Measurements from ENCODE around the gene IRF2BP1.
"Not testable (repeated sequence)": the region's sequence is repeated elsewhere in the genome, so short reads cannot be mapped to it uniquely, and the experiment has no call there.

Gene IRF2BP1

DNA sequence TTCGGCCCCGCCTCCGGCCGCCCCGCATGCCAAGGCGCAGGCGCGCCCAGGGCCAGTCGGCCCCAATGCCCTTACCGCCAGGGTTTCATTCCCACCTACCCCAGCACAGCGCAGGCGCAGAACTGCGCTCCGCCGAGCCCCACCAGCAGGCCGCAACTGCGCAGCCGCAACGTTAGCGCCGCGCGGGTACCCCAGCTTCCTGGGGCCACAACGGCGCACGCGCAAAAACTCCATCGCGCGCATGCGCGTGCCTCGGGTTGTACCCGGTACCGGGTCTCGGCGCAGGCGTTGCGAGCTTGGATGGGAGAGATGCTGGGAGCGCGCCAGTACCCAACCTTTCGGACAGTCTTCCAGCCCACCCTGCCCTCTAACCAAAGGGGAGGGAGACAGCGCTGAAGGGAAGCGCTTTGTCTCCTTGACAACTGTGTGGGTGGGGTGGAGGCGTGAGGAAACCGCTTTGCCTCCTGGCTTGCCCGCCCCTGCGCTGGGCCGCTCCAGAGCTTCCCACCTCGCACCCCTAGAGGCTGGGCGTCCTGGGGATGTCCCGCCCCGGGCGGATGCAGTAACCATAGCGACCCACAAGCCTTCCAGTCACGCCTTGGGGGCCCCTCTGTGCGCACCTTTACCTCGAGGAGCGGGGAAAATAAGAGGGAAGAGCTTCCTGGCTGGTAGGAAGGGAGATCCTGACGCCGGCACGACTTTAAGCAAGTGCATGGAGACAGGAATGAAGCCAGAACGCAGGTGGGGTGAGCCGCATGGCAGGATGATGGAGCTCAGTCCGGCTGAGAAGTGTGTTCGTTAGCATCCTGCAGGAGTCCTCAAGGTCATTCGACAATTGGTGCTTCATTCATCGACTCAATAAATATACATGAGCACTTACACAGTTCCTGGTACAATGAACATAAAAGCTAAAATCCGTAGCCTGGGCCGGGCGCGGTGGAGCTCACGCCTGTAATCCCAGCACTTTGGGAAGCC is 17.0 kb upstream of the IRF2BP1 start:
- peak; percentile 92 for DNase-seq (ENCODE audit: low read depth)

GRCh38 chr19:45901912-45902650 is 16.1 kb upstream of the IRF2BP1 start, which contains the start of gene MYPOP:
Gene MYPOP, minus strand, starts transcription at chr19:45902613. Its CDS starts 840 bp downstream, at chr19:45901773.
- DNase-seq (ENCODE audit: low read depth) = no peak

GRCh38 chr19:45901432-45901911 is 15.5 kb upstream of the IRF2BP1 start:
- peak; percentile 70 for DNase-seq (ENCODE audit: low read depth)

- no peak for DNase-seq (ENCODE audit: low read depth)
Measured at GRCh38 chr19:45900738-45901431, 14.9 kb upstream of the IRF2BP1 start.

DNA sequence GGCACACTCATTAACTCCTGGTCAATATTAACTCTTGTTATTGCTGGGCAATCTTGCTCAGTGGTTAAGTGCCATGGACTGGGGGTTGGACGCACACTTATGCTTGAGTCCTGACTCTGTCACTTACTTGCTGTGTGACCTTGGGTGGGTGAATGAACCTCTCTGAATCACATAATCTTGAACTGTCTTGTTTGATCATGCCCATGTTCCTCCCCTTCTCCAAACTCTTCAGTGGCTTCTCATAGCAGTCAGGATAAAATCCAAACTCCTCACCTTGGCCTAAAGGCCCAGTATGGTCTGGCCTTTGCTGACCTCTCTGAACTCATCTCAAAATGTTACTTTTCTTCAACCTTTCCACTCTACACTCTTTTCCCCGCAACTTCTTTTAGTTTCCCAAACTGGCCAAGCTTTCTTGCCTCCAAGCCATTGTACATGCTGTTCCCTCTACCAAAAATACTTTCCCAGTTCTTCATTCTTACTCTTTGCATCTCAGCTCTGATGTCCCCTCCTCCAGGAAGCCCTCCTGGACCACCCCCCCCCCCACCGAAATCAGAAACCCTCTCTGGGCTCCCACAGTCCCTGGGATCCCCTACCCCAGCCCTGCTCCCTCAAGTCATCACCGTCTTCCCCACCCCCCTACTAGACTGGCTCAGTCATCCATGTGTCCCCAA is 14.1 kb upstream of the IRF2BP1 start:
- no peak for DNase-seq (ENCODE audit: low read depth)

DNA sequence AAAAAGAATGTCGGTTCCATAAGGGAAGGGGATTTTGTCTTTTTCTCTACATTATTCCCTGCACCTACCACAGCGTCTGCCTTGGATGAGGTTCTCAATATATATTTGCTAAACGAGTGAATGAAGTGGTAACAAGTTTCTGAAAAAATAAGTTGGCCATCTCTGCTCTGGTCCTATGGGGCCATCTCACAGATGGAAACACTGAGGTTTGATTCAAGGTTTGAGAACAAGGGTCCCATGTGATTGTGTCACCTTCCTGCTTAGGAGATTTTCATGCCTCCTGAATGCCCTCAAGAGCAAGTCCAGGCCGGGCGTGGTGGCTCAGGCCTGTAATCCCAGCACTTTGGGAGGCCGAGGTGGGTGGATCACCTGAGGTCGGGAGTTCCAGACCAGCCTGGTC is 13.3 kb upstream of the IRF2BP1 start:
- DNase-seq (ENCODE audit: low read depth) = no peak

DNA sequence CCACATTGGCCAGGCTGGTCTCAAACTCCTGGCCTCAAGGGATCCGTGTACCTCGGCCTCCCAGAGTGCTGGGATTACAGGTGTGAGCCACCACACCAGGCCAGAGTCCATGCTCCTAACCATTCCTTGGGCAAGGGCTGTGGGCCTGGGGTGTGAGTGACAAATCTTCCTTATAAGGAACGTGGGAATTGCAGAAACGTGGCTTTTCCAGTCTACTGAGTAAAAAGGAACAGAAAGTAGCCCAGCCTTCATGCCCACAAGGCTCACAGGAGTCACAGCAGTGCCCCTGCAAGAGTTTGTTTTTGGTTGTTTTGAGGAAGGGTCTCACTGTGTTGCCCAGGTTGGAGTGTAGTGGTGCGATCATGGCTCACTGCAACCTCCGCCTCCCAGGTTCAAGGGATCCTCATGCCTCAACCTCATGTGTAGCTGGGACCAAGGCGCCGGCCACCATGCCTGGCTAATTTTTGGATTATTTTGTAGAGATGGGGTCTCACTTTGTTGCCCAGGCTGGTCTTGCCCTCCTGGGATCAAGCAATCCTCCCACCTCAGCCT is 11.4 kb upstream of the IRF2BP1 start:
- no peak for DNase-seq (ENCODE audit: low read depth)

DNA sequence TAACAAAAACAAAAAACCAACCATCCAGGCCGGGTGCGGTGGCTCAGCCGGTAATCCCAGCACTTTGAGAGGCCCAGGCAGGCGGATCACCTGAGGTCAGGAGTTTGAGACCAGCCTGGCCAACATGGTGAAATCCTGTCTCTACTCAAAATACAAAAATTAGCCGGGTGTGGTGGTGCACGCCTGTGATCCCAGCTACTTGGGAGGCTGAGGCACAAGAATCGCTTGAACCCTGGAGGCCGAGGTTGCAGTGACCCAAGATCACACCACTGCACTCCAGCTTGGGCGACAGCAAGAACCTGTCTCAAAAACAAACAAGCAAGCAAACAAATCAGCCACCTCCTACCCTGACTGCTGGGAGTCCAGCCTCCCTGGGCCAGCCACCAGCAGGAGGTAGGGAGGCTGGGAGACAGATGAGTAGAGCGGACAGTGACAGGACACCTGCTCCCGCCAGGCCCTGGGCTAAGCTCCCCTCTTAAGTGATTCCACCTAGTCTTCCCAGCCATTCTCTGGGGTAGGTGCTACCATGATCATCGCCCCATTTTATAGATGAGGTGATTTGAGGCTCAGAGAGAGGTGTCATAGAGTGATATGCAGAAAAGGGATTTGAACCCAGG is 10.2 kb upstream of the IRF2BP1 start:
- not testable (repeated sequence) for DNase-seq (ENCODE audit: low read depth)

DNA sequence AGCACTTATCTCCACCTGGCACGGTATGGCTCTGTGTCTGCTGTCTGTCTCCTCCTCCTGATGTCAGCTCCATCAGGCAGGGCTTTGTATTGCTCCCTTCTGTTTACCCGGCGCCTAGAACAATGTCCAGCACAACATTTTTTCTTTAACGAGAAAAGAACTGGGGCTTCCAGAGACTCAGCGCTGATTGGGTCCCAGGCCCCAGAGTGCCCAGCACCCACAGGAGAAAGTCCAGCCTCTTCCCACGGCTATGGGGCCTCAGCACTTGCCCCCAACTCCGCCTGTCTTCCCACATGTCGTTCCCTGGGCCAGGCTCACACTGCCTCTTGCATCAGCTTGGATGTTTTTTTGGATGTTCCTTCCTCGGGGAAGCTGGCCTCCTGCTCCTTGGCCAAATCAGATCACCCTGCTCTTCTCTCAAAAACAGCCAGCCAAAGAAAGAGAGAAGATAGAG is 9.6 kb upstream of the IRF2BP1 start:
- no peak for DNase-seq (ENCODE audit: low read depth)

DNA sequence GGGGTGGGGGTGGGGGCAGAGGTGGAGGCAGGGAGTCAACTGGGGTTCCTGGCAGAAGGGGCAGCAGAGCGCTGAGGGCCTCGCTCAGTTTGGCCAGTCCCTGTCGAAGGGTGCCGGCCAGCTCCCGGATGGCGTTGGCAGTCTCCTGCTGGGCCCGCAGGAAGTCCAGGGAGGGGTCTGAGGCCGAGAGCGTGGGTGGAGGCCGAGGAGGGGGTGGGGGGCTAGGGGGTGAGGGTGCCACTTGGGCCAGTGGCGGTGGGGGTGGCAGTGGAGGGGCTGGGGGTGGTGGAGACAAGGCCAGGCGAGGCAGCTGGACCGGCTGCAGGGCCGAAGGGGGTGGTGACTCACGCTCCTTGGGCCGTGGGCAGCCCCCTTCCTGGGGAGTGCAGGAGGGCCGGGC is 4.9 kb upstream of the IRF2BP1 start:
- no peak for DNase-seq (ENCODE audit: low read depth)

- no peak for DNase-seq (ENCODE audit: low read depth)
Measured at GRCh38 chr19:45889210-45889885, 3.4 kb upstream of the IRF2BP1 start.

DNA sequence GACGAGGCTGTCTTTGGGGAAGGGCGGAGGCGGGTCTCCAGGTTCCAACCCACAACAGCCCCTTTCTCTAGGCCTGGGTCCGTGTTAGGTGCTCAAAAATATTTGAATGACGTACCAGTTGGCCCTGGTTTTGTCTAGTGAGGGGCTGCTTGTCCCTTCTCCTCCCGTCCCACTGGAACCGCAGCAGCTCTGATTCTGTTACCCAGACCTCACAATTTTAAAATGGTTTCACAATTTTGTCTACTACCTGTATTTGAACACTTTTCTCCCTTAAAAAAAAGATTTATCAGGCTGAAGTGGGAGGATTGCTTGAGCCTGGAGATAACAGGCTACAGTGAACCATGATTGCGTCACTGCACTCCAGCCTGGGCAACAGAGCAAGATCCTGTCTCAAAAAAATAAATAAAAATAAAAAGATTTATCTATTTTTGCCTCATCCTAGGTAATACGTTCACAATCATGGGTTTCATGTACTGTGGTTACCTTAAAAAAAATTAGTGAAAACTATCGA is 1.3 kb upstream of the IRF2BP1 start:
- peak; percentile 49 for DNase-seq (ENCODE audit: low read depth)

DNA sequence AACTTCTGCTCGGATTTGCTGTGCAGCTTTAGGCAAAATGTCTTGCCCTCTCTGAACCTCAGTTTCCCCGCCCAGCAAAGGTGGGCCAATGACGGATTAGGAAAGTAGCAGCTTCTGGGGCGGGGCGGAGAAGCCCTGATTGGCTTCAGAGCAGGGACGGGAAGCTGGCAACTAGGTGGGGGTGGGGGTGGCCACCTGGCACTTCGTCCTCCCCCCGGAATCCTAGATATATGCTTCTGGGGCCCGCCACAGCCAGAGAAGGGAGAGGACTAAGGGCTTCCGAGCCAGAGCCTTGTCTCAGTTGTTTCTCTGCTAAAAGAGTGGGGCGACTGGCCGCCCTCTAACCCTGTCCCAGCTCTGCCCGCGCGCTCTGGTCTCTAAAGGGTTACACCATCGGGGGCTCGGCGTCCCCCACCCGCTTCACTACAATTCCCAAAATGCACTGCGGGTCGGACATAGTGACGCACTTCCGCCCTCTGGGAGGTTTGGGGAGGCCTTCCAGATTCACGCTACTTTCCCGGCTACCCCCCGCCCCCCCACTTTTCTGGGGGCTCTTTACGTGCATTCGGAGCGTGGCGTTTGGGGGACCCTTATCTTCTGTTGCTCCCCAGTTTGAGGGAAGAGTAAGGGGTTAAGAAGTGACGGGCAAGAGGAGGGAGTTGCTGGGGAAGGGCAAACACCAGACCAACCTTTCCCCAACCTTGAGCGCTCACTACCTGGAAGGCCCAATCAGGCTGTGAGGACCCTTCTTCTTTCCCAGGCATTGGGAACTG is 672 bp upstream of the IRF2BP1 start:
- DNase-seq (ENCODE audit: low read depth) = peak; percentile 93

DNA sequence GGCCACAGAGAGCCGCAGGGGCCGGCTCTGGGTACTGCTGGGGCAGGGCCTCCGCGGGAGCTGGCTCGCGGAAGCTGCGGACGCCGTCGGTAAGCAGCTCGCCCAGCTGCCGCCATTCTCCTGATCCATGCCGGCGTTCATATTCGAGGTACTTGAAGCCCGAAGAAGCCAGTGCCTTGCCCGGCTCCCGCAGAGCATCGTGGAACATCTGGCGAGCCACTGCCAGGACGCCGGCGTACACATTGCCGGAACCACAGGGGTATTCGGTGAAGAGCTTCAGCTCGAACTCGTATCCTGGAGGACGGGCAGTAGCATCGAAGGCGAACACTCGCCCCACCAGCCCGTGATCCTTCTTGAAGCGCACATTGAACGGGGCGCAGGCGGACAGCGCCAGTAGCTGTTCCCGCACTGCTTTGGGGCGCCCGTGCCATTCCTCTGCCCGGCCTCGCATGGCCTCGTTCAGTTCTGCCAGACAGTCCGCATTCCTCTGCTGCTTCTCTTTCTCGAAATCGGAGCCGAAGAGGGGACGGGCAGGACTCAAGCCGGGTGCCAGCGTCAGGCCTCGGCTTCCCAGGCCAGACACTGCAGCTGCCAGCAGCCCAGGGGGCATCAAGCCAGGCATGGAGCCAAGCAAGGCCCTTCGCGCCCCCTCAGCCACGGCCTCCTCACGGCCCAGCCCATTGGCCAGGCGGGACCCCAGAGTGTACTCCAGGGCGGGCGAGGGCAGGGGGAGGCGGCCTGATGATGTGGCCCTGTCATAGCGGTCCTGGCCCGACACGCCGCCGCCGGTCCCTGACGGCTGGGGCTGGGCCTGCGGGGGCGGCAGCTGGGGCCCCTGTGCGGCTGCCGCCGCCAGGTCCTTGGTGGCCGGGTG is 1.0 kb downstream of the IRF2BP1 start:
- DNase-seq (ENCODE audit: low read depth) = no peak

DNA sequence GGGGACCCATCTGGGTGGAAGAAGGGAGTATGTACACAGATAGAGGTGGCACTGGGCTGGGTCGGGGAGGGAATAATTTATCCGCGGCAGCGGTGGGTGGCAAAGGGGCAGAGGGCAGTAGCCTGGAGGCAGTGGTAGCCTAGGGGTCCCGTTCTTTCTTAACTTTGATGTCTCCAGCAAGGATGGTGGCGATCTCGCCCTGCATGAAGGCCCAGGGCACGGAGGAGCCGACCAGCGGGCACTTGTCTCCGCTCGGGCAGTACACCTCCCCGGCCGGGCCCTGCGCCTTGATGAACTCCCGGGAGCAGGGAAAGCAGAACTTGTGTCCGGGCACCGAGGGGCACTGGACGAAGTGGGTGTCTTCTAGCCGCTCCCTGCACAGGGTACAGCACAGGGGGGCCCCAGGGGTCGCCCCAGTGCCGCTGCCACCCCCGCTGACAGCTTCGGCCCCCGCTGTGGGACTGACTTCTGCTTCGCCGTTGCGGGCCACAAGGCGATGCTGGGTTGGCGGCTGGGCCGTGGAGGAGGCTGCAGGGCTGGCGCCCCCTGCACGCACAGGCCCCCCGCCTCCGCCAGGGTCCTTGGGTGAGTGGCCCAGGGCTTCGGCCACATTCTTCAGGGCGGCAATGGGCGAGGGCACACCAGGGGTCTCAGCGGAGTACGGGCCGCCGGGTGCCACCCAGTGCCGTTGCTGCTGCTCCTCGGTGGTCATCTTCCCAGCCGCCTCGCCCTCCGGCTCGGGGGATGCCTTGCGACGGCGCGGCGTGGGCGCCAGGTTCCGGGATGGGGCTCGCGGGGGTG is 1.9 kb downstream of the IRF2BP1 start:
- no peak for DNase-seq (ENCODE audit: low read depth)

DNA sequence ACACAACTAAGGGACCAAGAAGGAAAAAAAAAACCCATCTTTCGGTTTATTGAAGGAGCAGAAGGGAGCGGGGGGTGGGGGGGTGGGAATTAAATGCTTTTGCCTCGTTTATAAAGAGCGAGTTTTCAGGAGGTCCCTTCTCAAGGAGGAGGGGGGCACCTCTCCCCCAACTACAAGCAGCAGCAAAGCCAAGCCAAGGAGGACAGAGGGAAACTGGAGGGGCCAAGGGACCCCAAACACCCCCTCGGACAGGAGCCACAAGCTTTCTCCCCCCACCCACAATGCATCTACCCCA is 2.4 kb downstream of the IRF2BP1 start:
- DNase-seq (ENCODE audit: low read depth) = no peak
